ENCODE data around the gene GNAT2.

GRCh38 chr1:109631513-109632505 lies 12.4 kb upstream of the GNAT2 start:
- TF ChIP-seq CTCF (IDR thresholded peaks at IDR 0.05; ENCODE audit: low read length) (no peak), EZH2 (IDR thresholded peaks at IDR 0.05; ENCODE audit: borderline replicate concordance, low read length) (no peak)
